Activated CD4-positive, alpha-beta memory T cell treated with anti-CD3 and anti-CD28 coated beads, Interleukin-2, amount 10 ng/mL, durations not matched to agents 7 days and 5 days (primary cell): Measurements from ENCODE around the gene CBARP. TPM values are rescaled to one million over a fixed set of nuclear protein-coding genes. Genes with fewer than 3 reads are reported as not detected.

Experiments used
- CTCF ChIA-PET: fragments of 350-600 bp; sonication (Branson Sonifier 250); formaldehyde crosslinking; loops from one replicate; lab custom pipeline; 2021; ENCODE audit warnings: antibody characterized with exemption, inconsistent platforms; lab: Charles Lee
- POLR2A ChIA-PET: fragments of 350-600 bp; sonication (Branson Sonifier 250); formaldehyde crosslinking; loops from one replicate; lab custom pipeline; 2021; ENCODE audit warnings: antibody characterized with exemption; lab: Charles Lee
- DNase-seq: peaks from one replicate; pipeline ENCODE4 v3.0.0-alpha.2; 2020
- H3K27ac Mint-ChIP-seq: one replicate; pipeline ENCODE4 v1.8.0; 2021; ENCODE audit warnings: mild to moderate bottlenecking, mixed read lengths
- H3K27me3 Mint-ChIP-seq: one replicate; pipeline ENCODE4 v1.8.0; 2021; ENCODE audit warnings: mixed read lengths
- H3K36me3 Mint-ChIP-seq: one replicate; pipeline ENCODE4 v1.8.0; 2021; ENCODE audit warnings: low read depth, mixed read lengths
- H3K4me1 Mint-ChIP-seq: one replicate; pipeline ENCODE4 v1.8.0; 2021; ENCODE audit warnings: mixed read lengths
- H3K4me3 Mint-ChIP-seq: one replicate; pipeline ENCODE4 v1.8.0; 2021; ENCODE audit warnings: mild to moderate bottlenecking, mixed read lengths
- H3K9me3 Mint-ChIP-seq: one replicate; pipeline ENCODE4 v1.8.0; 2021; ENCODE audit warnings: mixed read lengths
- total RNA-seq, 2 experiments: library from RNA; stranded (reverse); gene quantifications; one replicate each; pipeline ENCODE4 v1.2.3, GENCODE V29; 2021

Gene CBARP
- total RNA-seq, 2 experiments from 2014 or later = 0.35 to 0.55 TPM

GRCh38 chr19:1239796-1240737, 2.3 kb upstream of the CBARP start:
- ChIA-PET CTCF (interaction anchor here (0.6 to 2.1 kb wide), 9 partner anchors 13 to 376 kb away, joined by 3 to 23 read pairs (median 4); partner anchors contain the start of gene CIRBP), POLR2A (interaction anchor here (1.2 to 6.9 kb wide), 5 partner anchors 27 to 165 kb away, joined by 3 to 266 read pairs (median 3); partner anchors contain the start of gene CIRBP)
- Mint-ChIP-seq H3K9me3 (no peaks in the 10 kb centered on the region), H3K36me3 (peaks cover 2% of the 10 kb centered on the region), H3K4me3 (peak overlapping the region; percentile 47), H3K27ac (no peak overlapping the region), H3K27me3 (peaks cover 17% of the 10 kb centered on the region), H3K4me1 (peaks cover 42% of the 10 kb centered on the region)
- peak; percentile 90 for DNase-seq

GRCh38 chr19:1239420-1239795, 1.6 kb upstream of the CBARP start:
- no peak for DNase-seq
- H3K9me3 Mint-ChIP-seq = no peaks in the 10 kb centered on the region
- peaks cover under 1% of the 10 kb centered on the region for H3K36me3 Mint-ChIP-seq
- H3K27me3 Mint-ChIP-seq = peaks cover 17% of the 10 kb centered on the region
- peaks cover 37% of the 10 kb centered on the region for H3K4me1 Mint-ChIP-seq
- ChIA-PET CTCF (no interaction called here), POLR2A (interaction anchor here (1.6 kb wide), 2 partner anchors 30 to 172 kb away, joined by 4 to 9 read pairs; partner anchors contain the start of genes ARHGAP45 and CIRBP)
- no peak overlapping the region for H3K27ac Mint-ChIP-seq
- peak overlapping the region; percentile 32 for H3K4me3 Mint-ChIP-seq

- Mint-ChIP-seq H3K9me3 (no peaks in the 10 kb centered on the region), H3K27ac (peak overlapping the region; percentile 4), H3K4me1 (peaks cover 36% of the 10 kb centered on the region), H3K36me3 (no peaks in the 10 kb centered on the region), H3K27me3 (peaks cover 17% of the 10 kb centered on the region), H3K4me3 (peak overlapping the region; percentile 69)
- POLR2A ChIA-PET = interaction anchor here (1.2 to 1.6 kb wide), 3 partner anchors 31 to 171 kb away, joined by 3 to 9 read pairs (median 4); partner anchors contain the start of genes ARHGAP45 and CIRBP
- CTCF ChIA-PET = no interaction called here
- no peak for DNase-seq
Measured at GRCh38 chr19:1238369-1239303, 831 bp upstream of the CBARP start.

- H3K27me3 Mint-ChIP-seq = peaks cover 17% of the 10 kb centered on the region
- H3K4me1 Mint-ChIP-seq = peaks cover 21% of the 10 kb centered on the region
- CTCF ChIA-PET = no interaction called here
- H3K4me3 Mint-ChIP-seq = no peak overlapping the region
- no peaks in the 10 kb centered on the region for H3K36me3 Mint-ChIP-seq
- no peaks in the 10 kb centered on the region for H3K9me3 Mint-ChIP-seq
- POLR2A ChIA-PET = interaction anchor here (1.6 kb wide), 1 partner anchor 32 kb away, joined by 9 read pairs; the partner anchor contains the start of gene CIRBP
- H3K27ac Mint-ChIP-seq = no peak overlapping the region
- DNase-seq = no peak
Measured at GRCh38 chr19:1237027-1237659, 662 bp downstream of the CBARP start.

- no peak for DNase-seq
- POLR2A ChIA-PET = interaction anchor here (1.6 kb wide), 1 partner anchor 33 kb away, joined by 9 read pairs; the partner anchor contains the start of gene CIRBP
- Mint-ChIP-seq H3K27ac (no peak overlapping the region), H3K36me3 (no peaks in the 10 kb centered on the region), H3K4me3 (no peak overlapping the region), H3K9me3 (no peaks in the 10 kb centered on the region), H3K4me1 (peaks cover 19% of the 10 kb centered on the region), H3K27me3 (peaks cover 17% of the 10 kb centered on the region)
- CTCF ChIA-PET = no interaction called here
Measured at GRCh38 chr19:1236576-1236975, 1.2 kb downstream of the CBARP start.

- ChIA-PET POLR2A (interaction anchor here (1.6 kb wide), 1 partner anchor 33 kb away, joined by 9 read pairs; the partner anchor contains the start of gene CIRBP), CTCF (no interaction called here)
- Mint-ChIP-seq H3K27me3 (peaks cover 17% of the 10 kb centered on the region), H3K9me3 (no peaks in the 10 kb centered on the region), H3K36me3 (no peaks in the 10 kb centered on the region), H3K4me1 (peaks cover 12% of the 10 kb centered on the region), H3K4me3 (no peak overlapping the region), H3K27ac (no peak overlapping the region)
- no peak for DNase-seq
Measured at GRCh38 chr19:1235625-1236538, 1.9 kb downstream of the CBARP start.

GRCh38 chr19:1234955-1235380, 2.8 kb downstream of the CBARP start:
- Mint-ChIP-seq H3K27me3 (peaks cover 17% of the 10 kb centered on the region), H3K27ac (no peak overlapping the region), H3K4me3 (no peak overlapping the region), H3K4me1 (peaks cover 8% of the 10 kb centered on the region), H3K9me3 (no peaks in the 10 kb centered on the region), H3K36me3 (no peaks in the 10 kb centered on the region)
- ChIA-PET CTCF (no interaction called here), POLR2A (no interaction called here)
- DNase-seq = no peak

GRCh38 chr19:1234051-1234954, 3.5 kb downstream of the CBARP start:
- peaks cover 15% of the 10 kb centered on the region for H3K27me3 Mint-ChIP-seq
- no peak for DNase-seq
- no peaks in the 10 kb centered on the region for H3K36me3 Mint-ChIP-seq
- ChIA-PET CTCF (interaction anchor here (0.6 kb wide), 1 partner anchor 272 kb away, joined by 5 read pairs; no protein-coding TSS in a partner anchor), POLR2A (no interaction called here)
- H3K4me1 Mint-ChIP-seq = peaks cover 8% of the 10 kb centered on the region
- H3K27ac Mint-ChIP-seq = no peak overlapping the region
- no peaks in the 10 kb centered on the region for H3K9me3 Mint-ChIP-seq
- no peak overlapping the region for H3K4me3 Mint-ChIP-seq

- peaks cover 4% of the 10 kb centered on the region for H3K27me3 Mint-ChIP-seq
- CTCF ChIA-PET = no interaction called here
- H3K36me3 Mint-ChIP-seq = peaks cover 1% of the 10 kb centered on the region
- no peak overlapping the region for H3K27ac Mint-ChIP-seq
- no peak overlapping the region for H3K4me3 Mint-ChIP-seq
- POLR2A ChIA-PET = no interaction called here
- DNase-seq = no peak
- H3K9me3 Mint-ChIP-seq = no peaks in the 10 kb centered on the region
- peaks cover under 1% of the 10 kb centered on the region for H3K4me1 Mint-ChIP-seq
Measured at GRCh38 chr19:1233115-1233667, 4.6 kb downstream of the CBARP start.

GRCh38 chr19:1232652-1233072, 5.1 kb downstream of the CBARP start:
- no peak for DNase-seq
- Mint-ChIP-seq H3K4me1 (no peaks in the 10 kb centered on the region), H3K4me3 (no peak overlapping the region), H3K27me3 (peaks cover 3% of the 10 kb centered on the region), H3K36me3 (peaks cover 4% of the 10 kb centered on the region), H3K9me3 (no peaks in the 10 kb centered on the region), H3K27ac (no peak overlapping the region)
- CTCF ChIA-PET = no interaction called here
- POLR2A ChIA-PET = no interaction called here
